ENCODE measurements around the gene NOS1AP. TPM values are rescaled to one million over a fixed set of nuclear protein-coding genes. Genes with fewer than 3 reads are reported as not detected.

NOS1AP gene
- total and polyA plus RNA-seq, 9 of the 15 experiments (the other 6 are each of a cell fraction or from before 2014, with no cell fraction given): 0.07 to 1.5 (median 0.22) TPM

DNA sequence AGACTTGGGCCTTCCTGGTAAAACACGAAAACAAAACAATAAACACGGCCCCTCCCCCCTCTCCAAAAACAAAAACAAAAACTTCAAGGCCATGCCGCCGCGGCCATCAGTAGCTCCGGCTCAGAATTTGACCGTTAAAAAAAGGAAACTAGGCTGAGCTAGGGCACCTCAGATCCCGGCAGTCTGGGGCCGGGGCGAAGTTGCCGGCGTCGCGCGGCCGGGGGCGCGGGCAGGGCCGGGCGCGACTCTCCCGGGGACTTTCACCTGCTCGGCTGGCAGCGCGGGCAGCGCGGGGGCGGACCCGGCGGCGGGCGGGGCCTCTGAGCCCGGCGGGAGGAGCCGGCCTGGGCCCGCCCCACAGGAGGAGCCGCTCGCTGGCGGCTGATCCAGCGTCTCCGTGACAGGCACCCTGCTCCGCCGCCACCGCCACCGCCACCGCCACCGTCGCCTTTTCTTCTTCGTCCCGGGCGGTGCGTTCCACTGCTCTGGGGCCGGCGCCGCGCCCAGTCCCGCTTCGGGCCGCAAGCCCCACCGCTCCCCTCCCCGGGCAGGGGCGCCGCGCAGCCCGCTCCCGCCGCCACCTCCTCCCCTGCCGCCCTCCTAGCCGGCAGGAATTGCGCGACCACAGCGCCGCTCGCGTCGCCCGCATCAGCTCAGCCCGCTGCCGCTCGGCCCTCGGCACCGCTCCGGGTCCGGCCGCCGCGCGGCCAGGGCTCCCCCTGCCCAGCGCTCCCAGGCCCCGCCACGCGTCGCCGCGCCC, at the start of gene NOS1AP (continued):
- TF ChIP-seq, protein P1, sequence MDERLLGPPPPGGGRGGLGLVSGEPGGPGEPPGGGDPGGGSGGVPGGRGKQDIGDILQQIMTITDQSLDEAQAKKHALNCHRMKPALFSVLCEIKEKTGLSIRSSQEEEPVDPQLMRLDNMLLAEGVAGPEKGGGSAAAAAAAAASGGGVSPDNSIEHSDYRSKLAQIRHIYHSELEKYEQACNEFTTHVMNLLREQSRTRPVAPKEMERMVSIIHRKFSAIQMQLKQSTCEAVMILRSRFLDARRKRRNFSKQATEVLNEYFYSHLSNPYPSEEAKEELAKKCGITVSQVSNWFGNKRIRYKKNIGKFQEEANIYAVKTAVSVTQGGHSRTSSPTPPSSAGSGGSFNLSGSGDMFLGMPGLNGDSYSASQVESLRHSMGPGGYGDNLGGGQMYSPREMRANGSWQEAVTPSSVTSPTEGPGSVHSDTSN (CRISPR knock-in tag; IDR thresholded peaks at IDR 0.05; ENCODE audit: low read depth): no peak
- TF ChIP-seq, protein P1 (tag; conservative IDR thresholded peaks at IDR 0.05; ENCODE audit: low read depth): no peak
- TF ChIP-seq, protein P2, sequence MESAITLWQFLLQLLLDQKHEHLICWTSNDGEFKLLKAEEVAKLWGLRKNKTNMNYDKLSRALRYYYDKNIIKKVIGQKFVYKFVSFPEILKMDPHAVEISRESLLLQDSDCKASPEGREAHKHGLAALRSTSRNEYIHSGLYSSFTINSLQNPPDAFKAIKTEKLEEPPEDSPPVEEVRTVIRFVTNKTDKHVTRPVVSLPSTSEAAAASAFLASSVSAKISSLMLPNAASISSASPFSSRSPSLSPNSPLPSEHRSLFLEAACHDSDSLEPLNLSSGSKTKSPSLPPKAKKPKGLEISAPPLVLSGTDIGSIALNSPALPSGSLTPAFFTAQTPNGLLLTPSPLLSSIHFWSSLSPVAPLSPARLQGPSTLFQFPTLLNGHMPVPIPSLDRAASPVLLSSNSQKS (CRISPR knock-in tag; IDR thresholded peaks at IDR 0.05): no peak
- TF ChIP-seq ZNF551 (CRISPR knock-in tag; IDR thresholded peaks at IDR 0.05) (no peak), MTF1 (CRISPR knock-in tag; IDR thresholded peaks at IDR 0.05; ENCODE audit: borderline replicate concordance) (no peak), FOXJ2 (tag; IDR thresholded peaks at IDR 0.05) (no peak), SMARCB1 (IDR thresholded peaks at IDR 0.05; ENCODE audit: insufficient read length, low read depth) (no peak), IRF2 (CRISPR knock-in tag; IDR thresholded peaks at IDR 0.05) (no peak), SMARCA5 (IDR thresholded peaks at IDR 0.05) (no peak), CHCHD3 (CRISPR knock-in tag; IDR thresholded peaks at IDR 0.05) (no peak), RBM15 (IDR thresholded peaks at IDR 0.05; ENCODE audit: insufficient read depth, low read length) (no peak), E2F3 (CRISPR knock-in tag; IDR thresholded peaks at IDR 0.05) (no peak), SRSF9 (IDR thresholded peaks at IDR 0.05; ENCODE audit: borderline replicate concordance, low read depth, low read length) (no peak), PPARD (CRISPR knock-in tag; IDR thresholded peaks at IDR 0.05) (no peak), NCOA1 (IDR thresholded peaks at IDR 0.05; ENCODE audit: low read depth) (no peak)
- TF ChIP-seq, protein P3, sequence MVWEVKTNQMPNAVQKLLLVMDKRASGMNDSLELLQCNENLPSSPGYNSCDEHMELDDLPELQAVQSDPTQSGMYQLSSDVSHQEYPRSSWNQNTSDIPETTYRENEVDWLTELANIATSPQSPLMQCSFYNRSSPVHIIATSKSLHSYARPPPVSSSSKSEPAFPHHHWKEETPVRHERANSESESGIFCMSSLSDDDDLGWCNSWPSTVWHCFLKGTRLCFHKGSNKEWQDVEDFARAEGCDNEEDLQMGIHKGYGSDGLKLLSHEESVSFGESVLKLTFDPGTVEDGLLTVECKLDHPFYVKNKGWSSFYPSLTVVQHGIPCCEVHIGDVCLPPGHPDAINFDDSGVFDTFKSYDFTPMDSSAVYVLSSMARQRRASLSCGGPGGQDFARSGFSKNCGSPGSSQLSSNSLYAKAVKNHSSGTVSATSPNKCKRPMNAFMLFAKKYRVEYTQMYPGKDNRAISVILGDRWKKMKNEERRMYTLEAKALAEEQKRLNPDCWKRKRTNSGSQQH (CRISPR knock-in tag; IDR thresholded peaks at IDR 0.05): no peak
- TF ChIP-seq, protein P4, sequence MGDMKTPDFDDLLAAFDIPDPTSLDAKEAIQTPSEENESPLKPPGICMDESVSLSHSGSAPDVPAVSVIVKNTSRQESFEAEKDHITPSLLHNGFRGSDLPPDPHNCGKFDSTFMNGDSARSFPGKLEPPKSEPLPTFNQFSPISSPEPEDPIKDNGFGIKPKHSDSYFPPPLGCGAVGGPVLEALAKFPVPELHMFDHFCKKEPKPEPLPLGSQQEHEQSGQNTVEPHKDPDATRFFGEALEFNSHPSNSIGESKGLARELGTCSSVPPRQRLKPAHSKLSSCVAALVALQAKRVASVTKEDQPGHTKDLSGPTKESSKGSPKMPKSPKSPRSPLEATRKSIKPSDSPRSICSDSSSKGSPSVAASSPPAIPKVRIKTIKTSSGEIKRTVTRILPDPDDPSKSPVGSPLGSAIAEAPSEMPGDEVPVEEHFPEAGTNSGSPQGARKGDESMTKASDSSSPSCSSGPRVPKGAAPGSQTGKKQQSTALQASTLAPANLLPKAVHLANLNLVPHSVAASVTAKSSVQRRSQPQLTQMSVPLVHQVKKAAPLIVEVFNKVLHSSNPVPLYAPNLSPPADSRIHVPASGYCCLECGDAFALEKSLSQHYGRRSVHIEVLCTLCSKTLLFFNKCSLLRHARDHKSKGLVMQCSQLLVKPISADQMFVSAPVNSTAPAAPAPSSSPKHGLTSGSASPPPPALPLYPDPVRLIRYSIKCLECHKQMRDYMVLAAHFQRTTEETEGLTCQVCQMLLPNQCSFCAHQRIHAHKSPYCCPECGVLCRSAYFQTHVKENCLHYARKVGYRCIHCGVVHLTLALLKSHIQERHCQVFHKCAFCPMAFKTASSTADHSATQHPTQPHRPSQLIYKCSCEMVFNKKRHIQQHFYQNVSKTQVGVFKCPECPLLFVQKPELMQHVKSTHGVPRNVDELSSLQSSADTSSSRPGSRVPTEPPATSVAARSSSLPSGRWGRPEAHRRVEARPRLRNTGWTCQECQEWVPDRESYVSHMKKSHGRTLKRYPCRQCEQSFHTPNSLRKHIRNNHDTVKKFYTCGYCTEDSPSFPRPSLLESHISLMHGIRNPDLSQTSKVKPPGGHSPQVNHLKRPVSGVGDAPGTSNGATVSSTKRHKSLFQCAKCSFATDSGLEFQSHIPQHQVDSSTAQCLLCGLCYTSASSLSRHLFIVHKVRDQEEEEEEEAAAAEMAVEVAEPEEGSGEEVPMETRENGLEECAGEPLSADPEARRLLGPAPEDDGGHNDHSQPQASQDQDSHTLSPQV (IDR thresholded peaks at IDR 0.05): 0 out of 2 replicates have a peak, but pooled peaks have one; percentile 32
- TF ChIP-seq, protein P5, sequence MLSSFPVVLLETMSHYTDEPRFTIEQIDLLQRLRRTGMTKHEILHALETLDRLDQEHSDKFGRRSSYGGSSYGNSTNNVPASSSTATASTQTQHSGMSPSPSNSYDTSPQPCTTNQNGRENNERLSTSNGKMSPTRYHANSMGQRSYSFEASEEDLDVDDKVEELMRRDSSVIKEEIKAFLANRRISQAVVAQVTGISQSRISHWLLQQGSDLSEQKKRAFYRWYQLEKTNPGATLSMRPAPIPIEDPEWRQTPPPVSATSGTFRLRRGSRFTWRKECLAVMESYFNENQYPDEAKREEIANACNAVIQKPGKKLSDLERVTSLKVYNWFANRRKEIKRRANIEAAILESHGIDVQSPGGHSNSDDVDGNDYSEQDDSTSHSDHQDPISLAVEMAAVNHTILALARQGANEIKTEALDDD (IDR thresholded peaks at IDR 0.05): no peak
